RWPE2 (cell line): ENCODE data around the gene RBMS1.

Experiments
- ATAC-seq: fragments of 200-7000 bp; cut with Tn5 transposase; 3 replicates; pipeline ENCODE4 v1.9.1; 2021; ENCODE audit warnings: low read depth
- DNase-seq: peaks from one replicate; pipeline ENCODE4 v3.0.0-alpha.2; 2020; ENCODE audit warnings: low spot score
- H3K27ac ChIP-seq: fragments of 450-650 bp; 2 replicates; pipeline ENCODE4 v1.5.1; 2017; ENCODE audit warnings: mild to moderate bottlenecking; ENCODE audit not compliant: poor library complexity, severe bottlenecking
- H3K27me3 ChIP-seq: fragments of 250-450 bp; sonication (Bioruptor Pico); 2 replicates; pipeline ENCODE4 v1.5.1; 2021; ENCODE audit warnings: mild to moderate bottlenecking, moderate library complexity; ENCODE audit not compliant: insufficient read depth, poor library complexity, severe bottlenecking
- H3K36me3 ChIP-seq: fragments of 250-450 bp; sonication (Bioruptor Pico); 2 replicates; pipeline ENCODE4 v1.5.1; 2020; ENCODE audit warnings: low read depth, mild to moderate bottlenecking, moderate library complexity
- H3K4me1 ChIP-seq: fragments of 250-450 bp; sonication (Bioruptor Pico); 2 replicates; pipeline ENCODE4 v1.5.1; 2021; ENCODE audit warnings: mild to moderate bottlenecking, moderate library complexity; ENCODE audit not compliant: insufficient read depth, poor library complexity, severe bottlenecking
- H3K4me3 ChIP-seq: fragments of 250-450 bp; sonication (Bioruptor Pico); 2 replicates; pipeline ENCODE4 v1.5.1; 2021; ENCODE audit warnings: mild to moderate bottlenecking, moderate library complexity; ENCODE audit not compliant: severe bottlenecking
- H3K9me3 ChIP-seq: fragments of 250-450 bp; sonication (Bioruptor Pico); 2 replicates; pipeline ENCODE4 v1.5.1; 2021; ENCODE audit warnings: mild to moderate bottlenecking, moderate library complexity; ENCODE audit not compliant: severe bottlenecking
- TF ChIP-seq, protein P1 (sequence below): fragments of 450-650 bp; IDR thresholded peaks from one replicate; pipeline ENCODE4 v1.5.1; 2017; ENCODE audit warnings: mild to moderate bottlenecking, moderate library complexity; ENCODE audit not compliant: poor library complexity, severe bottlenecking

The RBMS1 gene

GRCh38 chr2:160279813-160280465 lies 213.7 kb downstream of the RBMS1 start:
- DNase-seq (no peak), ATAC-seq (peak; percentile 70)
- Histone ChIP-seq H3K4me1 (peaks cover 16% of the 10 kb centered on the region), H3K27ac (peak overlapping the region; percentile 82), H3K36me3 (peaks cover 87% of the 10 kb centered on the region), H3K4me3 (no peak overlapping the region), H3K9me3 (no peaks in the 10 kb centered on the region), H3K27me3 (no peaks in the 10 kb centered on the region)
- TF ChIP-seq, protein P1, sequence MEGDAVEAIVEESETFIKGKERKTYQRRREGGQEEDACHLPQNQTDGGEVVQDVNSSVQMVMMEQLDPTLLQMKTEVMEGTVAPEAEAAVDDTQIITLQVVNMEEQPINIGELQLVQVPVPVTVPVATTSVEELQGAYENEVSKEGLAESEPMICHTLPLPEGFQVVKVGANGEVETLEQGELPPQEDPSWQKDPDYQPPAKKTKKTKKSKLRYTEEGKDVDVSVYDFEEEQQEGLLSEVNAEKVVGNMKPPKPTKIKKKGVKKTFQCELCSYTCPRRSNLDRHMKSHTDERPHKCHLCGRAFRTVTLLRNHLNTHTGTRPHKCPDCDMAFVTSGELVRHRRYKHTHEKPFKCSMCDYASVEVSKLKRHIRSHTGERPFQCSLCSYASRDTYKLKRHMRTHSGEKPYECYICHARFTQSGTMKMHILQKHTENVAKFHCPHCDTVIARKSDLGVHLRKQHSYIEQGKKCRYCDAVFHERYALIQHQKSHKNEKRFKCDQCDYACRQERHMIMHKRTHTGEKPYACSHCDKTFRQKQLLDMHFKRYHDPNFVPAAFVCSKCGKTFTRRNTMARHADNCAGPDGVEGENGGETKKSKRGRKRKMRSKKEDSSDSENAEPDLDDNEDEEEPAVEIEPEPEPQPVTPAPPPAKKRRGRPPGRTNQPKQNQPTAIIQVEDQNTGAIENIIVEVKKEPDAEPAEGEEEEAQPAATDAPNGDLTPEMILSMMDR, result no peak

DNA sequence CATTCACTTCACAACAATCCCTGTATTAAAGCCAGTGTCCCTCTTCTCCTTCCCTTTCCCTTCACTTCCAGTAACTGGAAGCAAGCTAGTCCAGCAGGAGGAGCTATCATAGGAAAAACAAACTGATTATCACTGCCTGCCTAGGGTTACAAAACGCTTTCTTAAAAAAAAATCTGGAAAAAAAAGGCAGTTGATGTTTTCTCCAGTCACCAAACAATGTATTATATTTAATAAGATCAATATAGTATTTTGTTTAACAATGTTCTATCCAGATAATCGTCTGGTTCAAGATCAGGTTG lies 214.8 kb downstream of the RBMS1 start:
- TF ChIP-seq, protein P1, result peak; percentile 37
- Histone ChIP-seq H3K4me1 (peaks cover 16% of the 10 kb centered on the region), H3K27me3 (no peaks in the 10 kb centered on the region), H3K27ac (peak overlapping the region; percentile 82), H3K36me3 (peaks cover 82% of the 10 kb centered on the region), H3K9me3 (no peaks in the 10 kb centered on the region), H3K4me3 (no peak overlapping the region)
- DNase-seq, result no peak
- ATAC-seq, result no peak

- no peaks in the 10 kb centered on the region for H3K27me3 ChIP-seq
- peaks cover 79% of the 10 kb centered on the region for H3K36me3 ChIP-seq
- H3K4me3 ChIP-seq, result no peak overlapping the region
- peaks cover 16% of the 10 kb centered on the region for H3K4me1 ChIP-seq
- ATAC-seq (no peak), DNase-seq (no peak)
- TF ChIP-seq, protein P1, result no peak
- no peaks in the 10 kb centered on the region for H3K9me3 ChIP-seq
- H3K27ac ChIP-seq, result peak overlapping the region; percentile 82
Measured at GRCh38 chr2:160278101-160278878, 215.3 kb downstream of the RBMS1 start.

- peaks cover 73% of the 10 kb centered on the region for H3K36me3 ChIP-seq
- H3K27me3 ChIP-seq, result no peaks in the 10 kb centered on the region
- no peak for DNase-seq
- H3K4me3 ChIP-seq, result no peak overlapping the region
- ATAC-seq, result no peak
- TF ChIP-seq, protein P1, result no peak
- peaks cover 16% of the 10 kb centered on the region for H3K4me1 ChIP-seq
- H3K27ac ChIP-seq, result no peak overlapping the region
- H3K9me3 ChIP-seq, result no peaks in the 10 kb centered on the region
Measured at GRCh38 chr2:160277151-160277550, 216.5 kb downstream of the RBMS1 start.

DNA sequence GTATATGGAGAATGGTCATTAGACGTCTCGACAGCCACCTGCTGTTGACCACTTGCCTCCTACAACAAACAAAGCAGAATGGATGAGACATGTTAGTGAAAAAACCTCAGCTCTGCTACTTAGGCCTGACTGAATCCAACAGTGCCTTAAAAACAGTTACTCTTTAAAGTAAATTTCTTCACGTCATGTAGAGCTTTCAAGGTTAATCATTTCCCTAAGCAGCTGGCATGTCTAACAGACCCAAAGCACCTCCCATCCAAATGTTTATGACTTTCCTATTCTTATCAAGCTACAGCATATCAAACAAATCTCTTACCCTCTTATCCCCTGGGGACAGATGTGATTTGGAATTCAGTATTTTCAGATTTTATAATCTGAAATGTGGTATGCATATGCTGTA lies 218.0 kb downstream of the RBMS1 start:
- Histone ChIP-seq H3K27ac (no peak overlapping the region), H3K27me3 (no peaks in the 10 kb centered on the region)
- ATAC-seq, result no peak

More for the DNA sequence above, 218.0 kb downstream of the RBMS1 start:
- TF ChIP-seq, protein P1, result no peak
- Histone ChIP-seq H3K4me1 (peaks cover 16% of the 10 kb centered on the region), H3K9me3 (no peaks in the 10 kb centered on the region), H3K36me3 (peaks cover 74% of the 10 kb centered on the region), H3K4me3 (no peak overlapping the region)
- DNase-seq, result no peak
